Smooth muscle cell (in vitro differentiated cells): Measurements from ENCODE around the gene VAPA. TPM values are rescaled to one million over a fixed set of nuclear protein-coding genes. Genes with fewer than 3 reads are reported as not detected.

Source experiments
- DNase-seq: peaks from one replicate; lab custom pipeline; 2025; ENCODE audit not compliant: unreplicated experiment; lab: John Stamatoyannopoulos, UW
- H2AFZ ChIP-seq: fragments of 200-600 bp; sonication (generic); 2 replicates; pipeline ENCODE4 v1.6.0; 2016; ENCODE audit warnings: antibody characterized with exemption, low read depth, mild to moderate bottlenecking
- H3F3A ChIP-seq: fragments of 200-600 bp; sonication (generic); 2 replicates; pipeline ENCODE4 v1.6.0; 2017; ENCODE audit warnings: antibody characterized with exemption, low read depth
- H3K27ac ChIP-seq: fragments of 200-600 bp; sonication (generic); 2 replicates; pipeline ENCODE4 v1.5.1; 2016; ENCODE audit warnings: low read depth, mild to moderate bottlenecking
- H3K27me3 ChIP-seq: fragments of 200-600 bp; sonication (generic); 2 replicates; pipeline ENCODE4 v1.6.1; 2016; ENCODE audit warnings: low read depth, mild to moderate bottlenecking
- H3K36me3 ChIP-seq: fragments of 200-600 bp; sonication (generic); 2 replicates; pipeline ENCODE4 v1.5.1; 2016; ENCODE audit warnings: low read depth
- H3K4me1 ChIP-seq: fragments of 200-600 bp; sonication (generic); 2 replicates; pipeline ENCODE4 v1.5.1; 2016; ENCODE audit warnings: low read depth
- H3K4me2 ChIP-seq: fragments of 200-600 bp; sonication (generic); 2 replicates; pipeline ENCODE4 v1.6.0; 2016; ENCODE audit warnings: mild to moderate bottlenecking
- H3K4me3 ChIP-seq: fragments of 200-600 bp; sonication (generic); 2 replicates; pipeline ENCODE4 v1.5.1; 2016; ENCODE audit warnings: mild to moderate bottlenecking
- H3K79me2 ChIP-seq: fragments of 200-600 bp; sonication (generic); 2 replicates; pipeline ENCODE4 v1.6.0; 2016; ENCODE audit warnings: low read depth, mild to moderate bottlenecking
- H3K9ac ChIP-seq: fragments of 200-600 bp; sonication (generic); 2 replicates; pipeline ENCODE4 v1.6.0; 2016; ENCODE audit warnings: low read depth
- H3K9me3 ChIP-seq: fragments of 200-600 bp; sonication (generic); replicated peaks from 2 replicates; pipeline ENCODE4 v1.5.1; 2016; ENCODE audit warnings: low read depth
- H4K20me1 ChIP-seq: fragments of 200-600 bp; sonication (generic); 2 replicates; pipeline ENCODE4 v1.6.0; 2016; ENCODE audit warnings: low read depth
- CTCF ChIP-seq: fragments of 200-600 bp; sonication (generic); IDR thresholded peaks from 2 replicates; pipeline ENCODE4 v1.5.1; 2017; ENCODE audit warnings: borderline replicate concordance, mild to moderate bottlenecking, antibody characterized with exemption; ENCODE audit not compliant: insufficient read depth, poor library complexity, severe bottlenecking
- WGBS: methylation state at CpG from one replicate; pipeline ENCODE4 v1.1.7; 2016; ENCODE audit warnings: low lambda C conversion rate; 5-methylcytosine and 5-hydroxymethylcytosine counted together
- polyA plus RNA-seq: library from polyadenylated mRNA; unstranded; fragments of >200 nt; fragmentation: Nextera tagmentation; extraction: Ambion mirVana; gene quantifications from 2 replicates; pipeline ENCODE4 v1.2.1, GENCODE V29; 2016
- total RNA-seq: library from RNA; depleted of rRNA; stranded (reverse); fragments of >200 nt; gene quantifications from 2 replicates; pipeline ENCODE4 v1.2.3, GENCODE V29; 2014

Gene VAPA
- total and polyA plus RNA-seq, 2 experiments from 2014 or later: 315 to 350 TPM

GRCh38 chr18:9943311-9943710 is 29.5 kb downstream of the VAPA start:
- Histone ChIP-seq H3K36me3 (peaks cover 22% of the 10 kb centered on the region), H3K27me3 (no peaks in the 10 kb centered on the region), H3K27ac (no peak overlapping the region), H3K9ac (no peak overlapping the region), H3F3A (peaks cover 6% of the 10 kb centered on the region), H3K79me2 (peaks cover 93% of the 10 kb centered on the region), H3K9me3 (no peaks in the 10 kb centered on the region), H3K4me2 (no peak overlapping the region), H3K4me3 (no peak overlapping the region), H3K4me1 (no peaks in the 10 kb centered on the region), H4K20me1 (peaks cover 86% of the 10 kb centered on the region), H2AFZ (no peak overlapping the region)
- DNase-seq: no peak
- TF ChIP-seq CTCF: no peak
- 92% methylated on average over 4 of the region's 4 CpGs for WGBS

GRCh38 chr18:9944805-9945204 is 31.0 kb downstream of the VAPA start:
- Histone ChIP-seq H3K79me2 (peaks cover 94% of the 10 kb centered on the region), H3K27me3 (no peaks in the 10 kb centered on the region), H3K4me1 (no peaks in the 10 kb centered on the region), H3K9me3 (no peaks in the 10 kb centered on the region), H3K36me3 (peaks cover 16% of the 10 kb centered on the region), H3F3A (peaks cover 6% of the 10 kb centered on the region), H2AFZ (no peak overlapping the region), H3K9ac (no peak overlapping the region), H3K4me3 (no peak overlapping the region), H4K20me1 (peaks cover 86% of the 10 kb centered on the region), H3K4me2 (no peak overlapping the region), H3K27ac (no peak overlapping the region)
- no peak for TF ChIP-seq CTCF
- no peak for DNase-seq
- 90% methylated on average over 3 of the region's 3 CpGs for WGBS

GRCh38 chr18:9946831-9947230 is 33.0 kb downstream of the VAPA start:
- TF ChIP-seq CTCF: no peak
- Histone ChIP-seq H3K4me2 (no peak overlapping the region), H3K27me3 (no peaks in the 10 kb centered on the region), H3K79me2 (peaks cover 94% of the 10 kb centered on the region), H3K9ac (no peak overlapping the region), H4K20me1 (peaks cover 86% of the 10 kb centered on the region), H2AFZ (no peak overlapping the region), H3F3A (peaks cover 6% of the 10 kb centered on the region), H3K4me1 (no peaks in the 10 kb centered on the region), H3K36me3 (peaks cover 3% of the 10 kb centered on the region), H3K27ac (peak overlapping the region; percentile 23), H3K9me3 (no peaks in the 10 kb centered on the region), H3K4me3 (no peak overlapping the region)
- WGBS: 88% methylated on average over 3 of the region's 3 CpGs
- no peak for DNase-seq

GRCh38 chr18:9947248-9947647 is 33.4 kb downstream of the VAPA start:
- WGBS: 89% methylated on average over 1 of the region's 1 CpG
- Histone ChIP-seq H3K4me1 (no peaks in the 10 kb centered on the region), H3K27ac (peak overlapping the region; percentile 23), H3K79me2 (peaks cover 94% of the 10 kb centered on the region), H2AFZ (no peak overlapping the region), H3K27me3 (no peaks in the 10 kb centered on the region), H3K9me3 (no peaks in the 10 kb centered on the region), H3K36me3 (peaks cover 3% of the 10 kb centered on the region), H3K4me2 (no peak overlapping the region), H3K9ac (no peak overlapping the region), H3K4me3 (no peak overlapping the region), H3F3A (peaks cover 6% of the 10 kb centered on the region), H4K20me1 (peaks cover 86% of the 10 kb centered on the region)
- TF ChIP-seq CTCF: no peak
- no peak for DNase-seq
